OCI-LY1 (cell line): ENCODE measurements around the gene RAD51B.

Source experiments
- H2AFZ ChIP-seq: fragments of 200-600 bp; sonication (generic), shearing (Covaris generic); 2 replicates; pipeline ENCODE4 v1.6.0; 2014; ENCODE audit warnings: antibody characterized with exemption, mild to moderate bottlenecking, low read length
- H3F3A ChIP-seq: fragments of 200-600 bp; sonication (generic), shearing (Covaris generic); 2 replicates; pipeline ENCODE4 v1.6.0; 2014; ENCODE audit warnings: mild to moderate bottlenecking, antibody characterized with exemption, low read length, moderate library complexity; ENCODE audit not compliant: insufficient read depth
- H3K27ac ChIP-seq: fragments of 200-600 bp; sonication (generic); 2 replicates; pipeline ENCODE4 v1.5.1; 2014; ENCODE audit warnings: low read length, mixed run types, mild to moderate bottlenecking, low read depth; ENCODE audit not compliant: poor library complexity, severe bottlenecking
- H3K27me3 ChIP-seq: fragments of 200-600 bp; sonication (generic); 2 replicates; pipeline ENCODE4 v1.6.0; 2014; ENCODE audit warnings: antibody characterized with exemption, mild to moderate bottlenecking, low read length, moderate library complexity; ENCODE audit not compliant: insufficient read depth
- H3K36me3 ChIP-seq: fragments of 200-600 bp; sonication (generic); 2 replicates; pipeline ENCODE4 v1.6.1; 2014; ENCODE audit warnings: mild to moderate bottlenecking, antibody characterized with exemption, low read length, moderate library complexity, mixed read lengths; ENCODE audit not compliant: insufficient read depth
- H3K4me1 ChIP-seq: fragments of 200-600 bp; sonication (generic); 2 replicates; pipeline ENCODE4 v1.5.1; 2014; ENCODE audit warnings: mild to moderate bottlenecking, low read length, moderate library complexity; ENCODE audit not compliant: insufficient read depth, severe bottlenecking
- H3K4me2 ChIP-seq: fragments of 200-600 bp; sonication (generic), shearing (Covaris generic); 2 replicates; pipeline ENCODE4 v1.6.1; 2014; ENCODE audit warnings: low read length
- H3K4me3 ChIP-seq: fragments of 200-600 bp; sonication (generic); 2 replicates; pipeline ENCODE4 v1.5.1; 2014; ENCODE audit warnings: low read length, low read depth, mild to moderate bottlenecking, mixed read lengths; ENCODE audit not compliant: poor library complexity, severe bottlenecking
- H3K79me2 ChIP-seq: fragments of 200-600 bp; shearing (Covaris generic); 2 replicates; pipeline ENCODE4 v1.6.1; 2016; ENCODE audit warnings: mixed run types, low read length, mixed read lengths; ENCODE audit not compliant: insufficient read depth
- H3K9ac ChIP-seq: fragments of 200-600 bp; sonication (generic), shearing (Covaris generic); 2 replicates; pipeline ENCODE4 v1.6.1; 2014; ENCODE audit warnings: mild to moderate bottlenecking, low read length, mixed read lengths
- H3K9me2 ChIP-seq: fragments of 200-600 bp; sonication (generic), shearing (Covaris generic); 2 replicates; pipeline ENCODE4 v1.6.1; 2014; ENCODE audit warnings: low read depth, mild to moderate bottlenecking, low read length, mixed read lengths
- H3K9me3 ChIP-seq: fragments of 200-600 bp; shearing (Covaris generic); 2 replicates; pipeline ENCODE4 v1.6.1; 2014; ENCODE audit warnings: low read length, mixed read lengths
- H4K20me1 ChIP-seq: fragments of 200-600 bp; sonication (generic), shearing (Covaris generic); 2 replicates; pipeline ENCODE4 v1.6.0; 2016; ENCODE audit warnings: mild to moderate bottlenecking, low read length; ENCODE audit not compliant: insufficient read depth
- EZH2 ChIP-seq: fragments of 200-600 bp; sonication (generic), shearing (Covaris generic); IDR thresholded peaks from 2 replicates; pipeline ENCODE4 v1.8.0; 2017; ENCODE audit warnings: borderline replicate concordance, mixed run types, mild to moderate bottlenecking, antibody characterized with exemption, low read length, moderate library complexity, mixed read lengths
- TF ChIP-seq, protein P1 (sequence below): fragments of 200-600 bp; sonication (generic), shearing (Covaris generic); IDR thresholded peaks from 2 replicates; pipeline ENCODE4 v1.5.1; 2017; ENCODE audit warnings: mild to moderate bottlenecking, antibody characterized with exemption, low read length, moderate library complexity, mixed read lengths

RAD51B gene

DNA sequence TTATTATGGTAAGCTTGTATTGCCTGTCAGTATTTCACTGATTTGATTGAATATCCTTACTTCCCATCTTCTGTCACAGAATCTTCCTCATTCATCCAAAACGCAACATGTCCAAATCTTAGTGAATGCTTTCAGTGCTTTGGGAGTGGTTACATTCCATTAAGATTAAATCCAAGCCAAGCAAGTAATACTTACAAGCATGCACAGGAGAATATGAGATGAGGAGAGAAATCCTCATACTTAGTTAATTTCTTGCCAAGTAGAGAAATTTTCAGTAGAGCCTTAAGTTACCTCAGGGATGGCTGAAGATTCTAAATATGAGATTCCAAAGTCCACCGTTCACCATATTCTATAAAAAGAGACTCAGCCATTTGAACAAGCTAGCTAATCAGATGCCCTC, 316.0 kb downstream of the RAD51B start:
- H3K4me2 ChIP-seq: no peak overlapping the region
- no peak overlapping the region for H2AFZ ChIP-seq
- no peak overlapping the region for H3K4me3 ChIP-seq
- H3K27ac ChIP-seq: no peak overlapping the region
- H3K36me3 ChIP-seq: no peaks in the 10 kb centered on the region
- no peak overlapping the region for H3K9ac ChIP-seq
- no peaks in the 10 kb centered on the region for H3K9me2 ChIP-seq
- H3K79me2 ChIP-seq: no peaks in the 10 kb centered on the region
- no peaks in the 10 kb centered on the region for H4K20me1 ChIP-seq
- no peaks in the 10 kb centered on the region for H3K27me3 ChIP-seq
- no peaks in the 10 kb centered on the region for H3K4me1 ChIP-seq
- no peaks in the 10 kb centered on the region for H3K9me3 ChIP-seq
- TF ChIP-seq, protein P1, sequence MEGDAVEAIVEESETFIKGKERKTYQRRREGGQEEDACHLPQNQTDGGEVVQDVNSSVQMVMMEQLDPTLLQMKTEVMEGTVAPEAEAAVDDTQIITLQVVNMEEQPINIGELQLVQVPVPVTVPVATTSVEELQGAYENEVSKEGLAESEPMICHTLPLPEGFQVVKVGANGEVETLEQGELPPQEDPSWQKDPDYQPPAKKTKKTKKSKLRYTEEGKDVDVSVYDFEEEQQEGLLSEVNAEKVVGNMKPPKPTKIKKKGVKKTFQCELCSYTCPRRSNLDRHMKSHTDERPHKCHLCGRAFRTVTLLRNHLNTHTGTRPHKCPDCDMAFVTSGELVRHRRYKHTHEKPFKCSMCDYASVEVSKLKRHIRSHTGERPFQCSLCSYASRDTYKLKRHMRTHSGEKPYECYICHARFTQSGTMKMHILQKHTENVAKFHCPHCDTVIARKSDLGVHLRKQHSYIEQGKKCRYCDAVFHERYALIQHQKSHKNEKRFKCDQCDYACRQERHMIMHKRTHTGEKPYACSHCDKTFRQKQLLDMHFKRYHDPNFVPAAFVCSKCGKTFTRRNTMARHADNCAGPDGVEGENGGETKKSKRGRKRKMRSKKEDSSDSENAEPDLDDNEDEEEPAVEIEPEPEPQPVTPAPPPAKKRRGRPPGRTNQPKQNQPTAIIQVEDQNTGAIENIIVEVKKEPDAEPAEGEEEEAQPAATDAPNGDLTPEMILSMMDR: no peak
- no peaks in the 10 kb centered on the region for H3F3A ChIP-seq

DNA sequence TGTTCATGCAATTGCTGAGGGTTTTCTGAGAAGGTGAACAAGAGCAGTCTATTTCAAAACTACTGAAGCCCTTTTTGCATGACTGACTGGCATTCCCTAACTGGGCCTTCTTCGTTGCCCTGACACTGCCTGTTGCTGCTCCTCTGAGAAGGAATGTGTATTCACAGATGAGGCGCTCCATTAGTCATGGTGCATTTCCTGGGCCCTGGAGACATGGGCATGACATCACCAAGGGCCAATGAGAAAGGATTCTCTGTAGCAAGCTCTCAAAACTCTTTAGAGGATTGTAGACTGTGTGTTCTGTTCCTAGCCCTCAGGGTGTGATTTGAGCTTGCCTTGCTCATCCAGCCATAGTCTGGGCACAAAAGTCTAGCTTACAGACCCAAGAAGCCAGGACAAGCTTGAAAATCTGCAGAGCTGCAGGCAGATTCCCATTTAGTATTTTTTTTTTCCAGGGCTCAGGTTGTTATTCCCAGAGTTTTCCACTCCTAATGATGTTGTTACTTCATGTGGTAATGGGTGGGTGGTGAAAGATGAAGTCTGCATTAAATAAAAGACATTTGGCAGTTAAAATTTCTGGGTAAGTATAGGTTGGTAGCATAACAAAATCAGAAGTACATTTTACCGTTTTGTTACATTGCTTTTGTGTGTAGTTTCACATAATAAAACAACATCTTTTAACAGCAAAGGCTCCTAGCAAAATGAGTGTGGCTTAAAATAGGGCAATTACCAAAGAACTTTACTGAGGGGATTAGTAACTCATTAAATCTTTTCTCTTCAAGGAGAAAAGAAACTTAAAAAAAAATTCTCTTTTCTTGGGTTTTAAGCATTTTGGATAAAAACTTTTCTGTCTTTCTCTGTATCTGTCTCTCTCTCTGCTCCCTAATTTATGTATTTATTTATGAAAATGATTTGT, 318.4 kb downstream of the RAD51B start:
- no peaks in the 10 kb centered on the region for H3K4me1 ChIP-seq
- no peaks in the 10 kb centered on the region for H4K20me1 ChIP-seq
- no peaks in the 10 kb centered on the region for H3K36me3 ChIP-seq
- H3K27ac ChIP-seq: no peak overlapping the region
- no peak overlapping the region for H2AFZ ChIP-seq
- H3K79me2 ChIP-seq: no peaks in the 10 kb centered on the region
- no peaks in the 10 kb centered on the region for H3K9me3 ChIP-seq
- TF ChIP-seq, protein P1: no peak
- no peaks in the 10 kb centered on the region for H3F3A ChIP-seq
- H3K27me3 ChIP-seq: no peaks in the 10 kb centered on the region
- no peak overlapping the region for H3K4me3 ChIP-seq
- no peaks in the 10 kb centered on the region for H3K9me2 ChIP-seq
- no peak overlapping the region for H3K9ac ChIP-seq
- no peak overlapping the region for H3K4me2 ChIP-seq

- Histone ChIP-seq H3K9me2 (no peaks in the 10 kb centered on the region), H2AFZ (no peak overlapping the region), H3K4me2 (no peak overlapping the region), H3K79me2 (no peaks in the 10 kb centered on the region), H3K4me3 (no peak overlapping the region), H4K20me1 (no peaks in the 10 kb centered on the region), H3F3A (no peaks in the 10 kb centered on the region), H3K27ac (no peak overlapping the region), H3K9me3 (no peaks in the 10 kb centered on the region), H3K36me3 (no peaks in the 10 kb centered on the region), H3K27me3 (no peaks in the 10 kb centered on the region), H3K9ac (no peak overlapping the region), H3K4me1 (no peaks in the 10 kb centered on the region)
- TF ChIP-seq EZH2: no peak
- TF ChIP-seq, protein P1: no peak
Observed at GRCh38 chr14:68139431-68140075, 320.0 kb downstream of the RAD51B start.
